Activated T-helper 1 cell treated with Interleukin-2 at 50 U/mL for 16 hours (primary cell): ENCODE data around the gene CD55.

Experiments
- DNase-seq: peaks from one replicate; pipeline ENCODE4 v3.0.0-alpha.2; 2020; ENCODE audit warnings: low read depth

CD55 gene

DNA sequence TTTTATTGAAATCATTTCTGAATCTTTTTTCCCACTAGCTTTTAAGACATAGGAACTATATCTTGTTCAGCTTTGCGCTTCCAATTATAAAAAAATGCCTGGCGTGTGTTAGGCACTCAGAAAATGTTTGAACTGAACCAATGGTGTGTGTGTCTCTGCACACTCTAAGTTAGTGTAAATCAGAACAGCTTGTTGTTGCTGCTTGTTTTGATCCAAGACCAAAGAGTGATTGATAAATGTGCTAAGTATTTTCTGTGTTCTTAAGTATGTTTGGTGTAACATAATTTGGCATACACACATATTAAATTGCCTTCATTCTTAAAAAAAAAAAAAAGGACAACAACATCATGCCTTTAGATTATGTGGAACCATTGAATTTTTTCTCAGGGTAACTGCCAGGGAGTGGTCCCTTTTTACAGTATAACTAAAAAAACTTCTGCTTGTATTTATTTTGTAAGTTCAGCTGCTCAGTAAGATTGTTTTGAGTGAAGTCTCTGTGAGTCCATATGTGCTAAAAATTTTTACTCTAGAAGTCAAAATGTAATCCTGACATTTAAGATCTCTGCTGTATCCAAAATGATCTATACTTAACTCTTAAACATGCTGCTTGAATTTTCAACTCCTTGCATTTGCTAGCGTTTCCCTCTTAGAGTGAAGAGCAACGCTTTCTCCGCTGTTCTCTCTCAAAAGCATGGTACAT is 8.7 kb downstream of the CD55 start:
- DNase-seq: no peak

GRCh38 chr1:207331354-207332313 is 10.2 kb downstream of the CD55 start:
- DNase-seq: no peak

- no peak for DNase-seq
Measured at GRCh38 chr1:207333009-207333600, 11.6 kb downstream of the CD55 start.

- DNase-seq: no peak
Measured at GRCh38 chr1:207333620-207334019, 12.1 kb downstream of the CD55 start.

GRCh38 chr1:207334337-207334736 is 12.9 kb downstream of the CD55 start:
- DNase-seq: no peak

GRCh38 chr1:207335138-207335537 is 13.7 kb downstream of the CD55 start:
- DNase-seq: no peak

- no peak for DNase-seq
Measured at GRCh38 chr1:207335695-207336363, 14.4 kb downstream of the CD55 start.

GRCh38 chr1:207336559-207337467 is 15.3 kb downstream of the CD55 start:
- DNase-seq: no peak

- DNase-seq: no peak
Measured at GRCh38 chr1:207342332-207342731, 20.9 kb downstream of the CD55 start.

DNA sequence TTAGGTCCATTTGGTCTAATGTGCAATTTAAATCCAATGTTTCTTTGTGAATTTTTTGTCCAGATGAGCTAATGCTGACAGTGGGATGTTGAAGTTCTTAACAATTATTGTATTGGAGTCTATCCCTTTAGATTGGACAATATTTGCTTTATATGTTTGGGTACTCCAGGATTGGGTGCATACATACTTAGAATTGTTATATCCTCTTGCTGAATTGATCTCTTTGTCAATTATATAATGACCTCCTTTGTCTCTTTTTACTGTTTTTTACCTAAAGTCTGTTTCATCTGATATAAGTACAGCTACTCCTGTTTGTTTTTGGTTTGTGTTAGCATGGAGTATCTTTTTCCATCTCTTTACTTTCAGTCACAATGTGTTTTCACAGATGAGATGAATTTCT is 22.2 kb downstream of the CD55 start:
- no peak for DNase-seq

GRCh38 chr1:207344221-207344620 is 22.7 kb downstream of the CD55 start:
- DNase-seq: no peak

DNA sequence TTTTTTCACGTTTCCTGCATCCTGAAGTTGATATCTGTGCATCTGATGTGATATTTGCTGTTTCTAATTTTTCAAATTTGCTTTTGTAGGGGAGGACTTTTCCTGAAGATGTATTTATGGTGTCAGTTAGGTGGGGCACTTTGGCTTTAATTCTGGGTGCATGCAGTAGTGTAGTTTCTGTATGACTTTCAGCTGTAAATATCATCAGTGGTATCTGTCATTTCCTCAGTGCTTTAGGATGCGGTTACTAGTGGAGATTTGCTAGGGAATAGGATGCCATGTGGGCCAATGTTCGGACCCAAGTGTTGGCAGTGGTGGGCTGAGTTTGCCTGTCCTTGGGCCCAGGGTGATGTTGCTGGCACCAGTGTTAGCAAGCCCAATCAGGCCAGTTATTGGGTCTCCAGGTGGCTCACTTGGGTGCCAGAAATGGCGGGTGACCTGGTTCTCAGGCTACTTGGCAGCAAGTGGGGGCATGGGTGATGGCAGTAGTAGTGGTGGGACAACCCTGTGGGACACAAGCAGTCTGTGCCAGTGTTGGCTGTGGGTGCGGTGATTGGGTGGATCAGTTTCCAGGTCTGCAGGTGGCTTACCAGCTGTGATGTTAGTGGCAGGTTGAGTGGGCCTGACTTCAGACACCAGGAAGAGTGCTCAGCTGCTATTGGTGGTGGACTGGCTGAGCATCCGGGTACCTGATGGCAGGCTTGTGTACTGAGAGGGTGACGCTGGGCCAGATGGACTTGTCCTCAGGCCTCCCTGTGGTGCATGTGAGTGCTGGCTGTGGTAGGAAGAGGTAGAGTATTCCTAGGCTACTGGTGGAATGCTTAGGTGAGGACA is 24.4 kb downstream of the CD55 start:
- no peak for DNase-seq

- no peak for DNase-seq
Measured at GRCh38 chr1:207346513-207346912, 25.0 kb downstream of the CD55 start.

- DNase-seq: no peak
Measured at GRCh38 chr1:207349979-207350378, 28.5 kb downstream of the CD55 start.

GRCh38 chr1:207352554-207352953 is 31.1 kb downstream of the CD55 start:
- no peak for DNase-seq

DNA sequence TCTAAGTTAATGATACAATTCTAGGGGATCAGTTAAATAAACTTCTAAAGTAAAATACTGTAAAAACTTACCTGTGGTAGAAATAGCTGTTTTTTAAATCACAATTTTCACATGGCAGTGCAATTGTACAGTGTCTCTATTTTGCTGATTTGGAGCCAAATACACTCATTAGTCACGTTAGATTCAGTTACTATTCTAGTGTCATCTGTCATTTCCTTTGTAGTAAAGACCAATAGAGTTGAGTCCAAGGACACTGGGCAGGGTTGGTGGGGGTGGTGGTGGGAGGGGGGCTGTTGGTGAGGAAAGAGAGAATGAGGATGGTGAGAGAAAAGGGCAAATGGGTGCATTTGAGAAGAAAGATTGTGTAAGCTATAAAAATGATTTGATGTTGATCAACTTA is 33.6 kb downstream of the CD55 start:
- DNase-seq: no peak

- DNase-seq: no peak
Measured at GRCh38 chr1:207355513-207356295, 34.2 kb downstream of the CD55 start.

GRCh38 chr1:207361029-207361428 is 39.6 kb downstream of the CD55 start:
- no peak for DNase-seq

DNA sequence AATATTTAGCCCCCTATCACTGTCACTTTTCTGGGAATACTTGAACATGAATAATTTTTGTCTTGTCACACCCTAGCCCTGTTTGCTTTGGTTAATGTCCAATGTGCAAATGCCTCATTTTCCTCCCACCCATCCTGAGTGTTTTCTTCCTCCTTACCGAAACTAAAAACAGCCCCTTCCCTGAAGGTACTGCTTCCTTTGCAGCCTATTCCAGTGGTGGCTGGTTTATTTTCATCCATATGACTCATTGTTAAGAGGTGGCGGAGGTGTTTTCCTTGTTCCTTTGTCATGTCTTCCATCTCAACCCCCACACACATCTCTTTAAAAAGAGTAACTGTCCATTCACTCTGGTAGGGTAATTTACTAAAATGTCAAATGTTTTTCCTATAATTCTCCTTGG is 40.4 kb downstream of the CD55 start:
- no peak for DNase-seq
